ENCODE data around the gene TCERG1L.

The TCERG1L gene

GRCh38 chr10:131245475-131246059, 66.0 kb downstream of the TCERG1L start:
- Histone ChIP-seq H3K9ac (ENCODE audit: low read length) (no peak overlapping the region), H3K36me3 (ENCODE audit: low read length) (no peaks in the 10 kb centered on the region), H3F3A (ENCODE audit: insufficient read depth) (no peaks in the 10 kb centered on the region), H3K79me2 (ENCODE audit: insufficient read depth, low read length) (no peaks in the 10 kb centered on the region), H3K27ac (ENCODE audit: low read depth, low read length) (no peak overlapping the region), H3K27me3 (ENCODE audit: low read length) (no peaks in the 10 kb centered on the region), H3K9me3 (ENCODE audit: insufficient read depth, low read length) (no peaks in the 10 kb centered on the region), H3K9me2 (replicated peaks; ENCODE audit: insufficient read depth, low read length) (no peaks in the 10 kb centered on the region), H2AFZ (ENCODE audit: low read depth, low read length, severe bottlenecking) (no peak overlapping the region), H3K4me3 (ENCODE audit: insufficient read depth, low read length, poor library complexity, severe bottlenecking) (no peak overlapping the region), H4K20me1 (ENCODE audit: low read depth, low read length) (no peaks in the 10 kb centered on the region), H3K4me2 (ENCODE audit: low read depth, low read length, poor library complexity, severe bottlenecking) (no peak overlapping the region)
- TF ChIP-seq EZH2phosphoT487 (conservative IDR thresholded peaks at IDR 0.05; ENCODE audit: low read length) (no peak), CTCF (IDR thresholded peaks at IDR 0.05; ENCODE audit: insufficient read depth, low read length, poor library complexity, severe bottlenecking) (no peak)

- Histone ChIP-seq H3K9ac (ENCODE audit: low read length) (no peak overlapping the region), H3K4me2 (ENCODE audit: low read depth, low read length, poor library complexity, severe bottlenecking) (no peak overlapping the region), H3F3A (ENCODE audit: insufficient read depth) (no peaks in the 10 kb centered on the region)
Observed at GRCh38 chr10:131244836-131245235, 66.7 kb downstream of the TCERG1L start.

GRCh38 chr10:131243076-131243475, 68.4 kb downstream of the TCERG1L start:
- H3F3A ChIP-seq (ENCODE audit: insufficient read depth) = no peaks in the 10 kb centered on the region
- no peak overlapping the region for H3K9ac ChIP-seq (ENCODE audit: low read length)
- H3K4me3 ChIP-seq (ENCODE audit: insufficient read depth, low read length, poor library complexity, severe bottlenecking) = no peak overlapping the region
- no peaks in the 10 kb centered on the region for H3K9me2 ChIP-seq (replicated peaks; ENCODE audit: insufficient read depth, low read length)
- H3K27me3 ChIP-seq (ENCODE audit: low read length) = no peaks in the 10 kb centered on the region
- H3K4me2 ChIP-seq (ENCODE audit: low read depth, low read length, poor library complexity, severe bottlenecking) = no peak overlapping the region
- H3K36me3 ChIP-seq (ENCODE audit: low read length) = no peaks in the 10 kb centered on the region
- H3K27ac ChIP-seq (ENCODE audit: low read depth, low read length) = no peak overlapping the region
- H3K9me3 ChIP-seq (ENCODE audit: insufficient read depth, low read length) = no peaks in the 10 kb centered on the region
- H3K79me2 ChIP-seq (ENCODE audit: insufficient read depth, low read length) = no peaks in the 10 kb centered on the region
- H4K20me1 ChIP-seq (ENCODE audit: low read depth, low read length) = no peaks in the 10 kb centered on the region
- no peak overlapping the region for H2AFZ ChIP-seq (ENCODE audit: low read depth, low read length, severe bottlenecking)
- TF ChIP-seq EZH2phosphoT487 (conservative IDR thresholded peaks at IDR 0.05; ENCODE audit: low read length) (no peak), CTCF (IDR thresholded peaks at IDR 0.05; ENCODE audit: insufficient read depth, low read length, poor library complexity, severe bottlenecking) (no peak)

More at GRCh38 chr10:131244836-131245235, 66.7 kb downstream of the TCERG1L start:
- Histone ChIP-seq H4K20me1 (ENCODE audit: low read depth, low read length) (no peaks in the 10 kb centered on the region), H3K4me3 (ENCODE audit: insufficient read depth, low read length, poor library complexity, severe bottlenecking) (no peak overlapping the region), H3K9me3 (ENCODE audit: insufficient read depth, low read length) (no peaks in the 10 kb centered on the region), H3K27ac (ENCODE audit: low read depth, low read length) (no peak overlapping the region), H3K9me2 (replicated peaks; ENCODE audit: insufficient read depth, low read length) (no peaks in the 10 kb centered on the region), H3K79me2 (ENCODE audit: insufficient read depth, low read length) (no peaks in the 10 kb centered on the region), H3K27me3 (ENCODE audit: low read length) (no peaks in the 10 kb centered on the region), H3K36me3 (ENCODE audit: low read length) (no peaks in the 10 kb centered on the region), H2AFZ (ENCODE audit: low read depth, low read length, severe bottlenecking) (no peak overlapping the region)
- TF ChIP-seq EZH2phosphoT487 (conservative IDR thresholded peaks at IDR 0.05; ENCODE audit: low read length) = no peak
- TF ChIP-seq CTCF (IDR thresholded peaks at IDR 0.05; ENCODE audit: insufficient read depth, low read length, poor library complexity, severe bottlenecking) = no peak

All from SU-DHL-6 (cell line).